ENCODE measurements around the gene FKBP4. TPM values are rescaled to one million over a fixed set of nuclear protein-coding genes. Genes with fewer than 3 reads are reported as not detected.

The FKBP4 gene
- total RNA-seq, 1 donor from 2014 or later: 51.3 TPM

DNA sequence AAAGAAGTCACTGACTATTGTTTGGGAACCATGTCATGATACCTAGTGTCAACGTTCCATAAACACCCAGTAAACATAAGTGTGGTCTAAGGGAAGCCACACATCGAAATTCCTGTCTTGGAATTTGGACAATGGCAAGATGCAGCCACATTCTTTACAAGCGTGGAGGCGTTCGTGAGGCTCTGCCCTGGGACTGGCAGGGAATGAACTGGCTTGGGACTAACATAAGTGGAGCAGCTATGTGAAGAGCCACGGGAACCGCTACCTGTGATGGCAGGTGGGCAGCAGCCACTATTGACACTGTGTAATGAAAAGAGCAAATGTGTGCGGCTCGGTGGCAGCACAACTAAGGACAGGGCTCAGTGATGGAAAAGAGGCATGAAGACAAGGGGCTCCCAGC, 50.0 kb downstream of the FKBP4 start:
- no peak for DNase-seq (ENCODE audit: low spot score)

DNA sequence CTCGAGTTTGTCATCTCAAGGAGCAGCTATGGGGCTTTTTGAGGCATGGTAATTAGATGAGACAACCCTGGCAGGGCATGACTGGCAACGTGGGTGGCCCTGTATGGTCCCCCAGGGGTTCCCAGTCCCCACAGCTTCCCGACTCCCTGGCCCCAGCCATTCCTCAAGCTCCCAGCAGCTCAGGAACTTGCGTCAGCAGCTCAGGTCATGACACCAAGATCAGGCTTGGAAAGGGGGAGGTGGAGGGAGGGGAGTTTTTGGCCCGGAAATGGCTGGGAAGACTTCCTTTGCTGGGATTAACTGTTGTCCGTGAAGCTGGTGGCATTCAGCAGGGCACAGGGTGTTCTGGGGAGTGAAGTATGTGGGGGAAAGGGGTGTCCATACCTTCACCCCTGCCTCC, 50.5 kb downstream of the FKBP4 start:
- DNase-seq (ENCODE audit: low spot score): no peak

DNA sequence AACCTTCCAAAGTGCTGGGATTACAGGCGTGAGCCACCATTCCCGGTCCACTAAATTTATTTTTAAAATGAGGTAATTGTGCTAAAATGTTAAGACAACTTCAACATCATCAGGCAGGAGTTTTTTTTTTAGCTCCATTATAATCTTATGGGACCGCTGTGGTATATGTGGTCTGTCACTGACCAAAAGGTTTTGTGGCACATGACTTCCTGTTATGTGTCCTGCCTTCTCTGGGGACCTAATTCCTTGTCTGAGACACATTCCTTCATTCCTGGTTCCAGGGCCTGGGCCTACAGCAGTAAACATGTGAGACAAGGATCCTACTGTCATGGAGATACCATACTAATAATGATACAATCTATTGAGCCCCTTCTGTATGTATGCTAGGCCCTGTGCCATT, 57.2 kb downstream of the FKBP4 start:
- DNase-seq (ENCODE audit: low spot score): no peak

DNA sequence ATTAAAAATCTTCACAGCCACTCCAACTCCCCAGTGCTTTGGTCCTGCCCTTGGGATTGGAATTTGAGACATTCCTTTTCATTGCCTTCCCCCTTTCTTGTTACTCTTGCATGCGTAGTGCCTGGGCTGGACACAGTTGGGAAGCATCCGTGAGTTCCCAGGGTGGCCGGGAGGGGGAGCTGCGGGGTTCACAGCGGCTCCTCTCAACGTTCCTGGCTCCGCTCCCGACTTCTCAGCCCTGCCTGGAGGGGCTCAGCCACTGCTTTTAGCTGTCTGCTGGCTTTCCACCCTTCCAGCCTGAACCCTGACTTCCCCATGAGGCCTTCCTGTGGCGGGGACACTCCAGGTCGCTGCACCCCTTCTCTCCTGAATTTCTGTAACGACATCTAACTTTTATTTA, 58.9 kb downstream of the FKBP4 start:
- no peak for DNase-seq (ENCODE audit: low spot score)

Other genes starting within 250 kb of the FKBP4 start
- 23.4 TPM for gene ITFG2, start 17.7 kb downstream of the FKBP4 start, total RNA-seq
- gene NRIP2, start 40.1 kb downstream of the FKBP4 start, total RNA-seq: 1.3 TPM
- not detected for gene TEX52, start 62.1 kb downstream of the FKBP4 start, total RNA-seq
- 0.51 TPM for gene FOXM1, start 82.2 kb downstream of the FKBP4 start, total RNA-seq
- gene RHNO1, start 82.3 kb downstream of the FKBP4 start, total RNA-seq: 7.1 TPM
- 18.0 TPM for gene TULP3, start 95.9 kb downstream of the FKBP4 start, total RNA-seq
- 19.2 TPM for gene TEAD4, start 164.4 kb downstream of the FKBP4 start, total RNA-seq